NB4 (cell line): ENCODE measurements around the gene SPTBN5.

Experiments
- DNase-seq: peaks from one replicate; pipeline ENCODE4 v3.0.0; 2010; ENCODE audit warnings: low read depth
- H3K4me3 ChIP-seq: one replicate; pipeline ENCODE4 v1.5.1; 2011; ENCODE audit warnings: mild to moderate bottlenecking, low read depth, low read length, moderate library complexity
- CTCF ChIP-seq: IDR thresholded peaks from one replicate; pipeline ENCODE4 v1.5.1; 2012; ENCODE audit warnings: low read depth, low read length
- MYC ChIP-seq: IDR thresholded peaks from 2 replicates; pipeline ENCODE4 v1.6.1; 2011; ENCODE audit warnings: low read depth, low read length
- POLR2A ChIP-seq: IDR thresholded peaks from 2 replicates; pipeline ENCODE4 v1.6.1; 2011; ENCODE audit warnings: mild to moderate bottlenecking; ENCODE audit not compliant: insufficient read length; ENCODE audit errors: extremely low read depth
- TF ChIP-seq, protein P1 (sequence below): IDR thresholded peaks from 2 replicates; pipeline ENCODE4 v1.6.1; 2011; ENCODE audit warnings: low read depth, low read length

The SPTBN5 gene

GRCh38 chr15:41904541-41905005 is 10.7 kb upstream of the SPTBN5 start:
- peak; percentile 71 for DNase-seq
- no peak overlapping the region for H3K4me3 ChIP-seq
- TF ChIP-seq CTCF (peak; percentile 84), POLR2A (no peak), MYC (no peak)
- TF ChIP-seq, protein P1, sequence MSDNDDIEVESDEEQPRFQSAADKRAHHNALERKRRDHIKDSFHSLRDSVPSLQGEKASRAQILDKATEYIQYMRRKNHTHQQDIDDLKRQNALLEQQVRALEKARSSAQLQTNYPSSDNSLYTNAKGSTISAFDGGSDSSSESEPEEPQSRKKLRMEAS: peak; percentile 7; the same call in 1 of the 2 replicates

GRCh38 chr15:41903782-41904181 is 9.9 kb upstream of the SPTBN5 start:
- no peak for TF ChIP-seq POLR2A
- TF ChIP-seq, protein P1: no peak
- no peak for TF ChIP-seq MYC
- no peak for TF ChIP-seq CTCF
- no peak for DNase-seq
- H3K4me3 ChIP-seq: no peak overlapping the region

DNA sequence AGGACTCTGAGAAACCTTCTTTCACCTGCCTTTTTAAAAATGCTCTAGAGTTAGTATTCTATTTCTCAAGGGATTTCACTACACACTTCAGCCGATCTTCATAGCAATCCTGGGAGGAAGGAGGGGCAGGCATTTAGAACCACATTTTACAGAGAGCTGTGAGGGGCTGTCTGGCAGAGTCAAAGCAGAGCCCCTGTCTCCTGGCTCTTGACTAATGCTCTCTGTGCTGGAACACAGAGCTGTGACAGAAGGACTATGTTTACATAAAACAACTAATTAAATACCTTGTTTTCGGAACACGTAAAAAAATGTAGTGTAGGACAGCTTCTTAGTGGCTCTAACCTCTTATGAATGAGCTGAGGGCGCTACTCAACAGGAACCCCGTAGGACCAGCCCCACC is 7.6 kb upstream of the SPTBN5 start:
- no peak overlapping the region for H3K4me3 ChIP-seq
- TF ChIP-seq CTCF (no peak), POLR2A (no peak), MYC (no peak)
- TF ChIP-seq, protein P1: no peak
- no peak for DNase-seq

GRCh38 chr15:41900526-41901380 is 6.9 kb upstream of the SPTBN5 start:
- DNase-seq: no peak
- TF ChIP-seq MYC: no peak
- no peak overlapping the region for H3K4me3 ChIP-seq

GRCh38 chr15:41899854-41900442 is 6.1 kb upstream of the SPTBN5 start:
- TF ChIP-seq, protein P1: no peak
- TF ChIP-seq POLR2A (no peak), CTCF (no peak), MYC (no peak)
- H3K4me3 ChIP-seq: no peak overlapping the region
- DNase-seq: no peak

DNA sequence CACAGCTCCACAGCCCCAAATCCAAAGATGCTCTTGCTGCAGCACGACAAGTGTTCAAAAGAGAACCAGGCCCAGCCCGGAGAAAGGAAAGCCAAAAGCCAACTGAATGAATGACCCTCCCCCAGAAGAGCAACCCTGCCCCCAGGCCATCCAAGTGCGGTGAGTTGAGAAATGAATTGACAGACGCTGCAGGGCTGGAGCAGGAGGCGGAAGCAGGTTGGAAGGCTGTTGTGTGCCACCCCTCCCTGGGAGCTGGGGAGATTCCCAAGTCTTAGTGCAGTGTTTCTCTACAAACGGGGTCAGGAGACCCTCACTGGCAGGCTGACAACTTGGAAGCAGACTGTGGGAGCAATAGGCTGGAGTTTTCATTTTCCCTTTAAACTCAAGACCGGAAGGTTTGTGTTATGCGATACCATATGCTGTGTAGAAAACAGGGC is 3.5 kb upstream of the SPTBN5 start:
- no peak for TF ChIP-seq MYC
- TF ChIP-seq, protein P1: no peak
- TF ChIP-seq CTCF: no peak
- no peak for TF ChIP-seq POLR2A
- DNase-seq: no peak
- no peak overlapping the region for H3K4me3 ChIP-seq
